Esophagus squamous epithelium (tissue), 4 donors: Measurements from ENCODE around the gene TNP1.

Source experiments
- POLR2A ChIP-seq, 4 donors: fragments of 450-650 bp; IDR thresholded peaks; one replicate each; pipeline ENCODE4 v1.6.1; 2017; ENCODE audit warnings: antibody characterized with exemption in 4 of 4, mild to moderate bottlenecking in 4 of 4, moderate library complexity in 3 of 4
- TF ChIP-seq, protein P1 (sequence below), 6 experiments: fragments of 450-650 bp in 4 of 6; fragments of 200-600 bp in 2 of 6; sonication (generic) in 2 of 6; IDR thresholded peaks; one replicate each; pipeline ENCODE4 v1.5.1; 2016 to 2019; ENCODE audit warnings: antibody characterized with exemption in 6 of 6, mild to moderate bottlenecking in 4 of 6, moderate library complexity in 4 of 6

- TF ChIP-seq, protein P1, sequence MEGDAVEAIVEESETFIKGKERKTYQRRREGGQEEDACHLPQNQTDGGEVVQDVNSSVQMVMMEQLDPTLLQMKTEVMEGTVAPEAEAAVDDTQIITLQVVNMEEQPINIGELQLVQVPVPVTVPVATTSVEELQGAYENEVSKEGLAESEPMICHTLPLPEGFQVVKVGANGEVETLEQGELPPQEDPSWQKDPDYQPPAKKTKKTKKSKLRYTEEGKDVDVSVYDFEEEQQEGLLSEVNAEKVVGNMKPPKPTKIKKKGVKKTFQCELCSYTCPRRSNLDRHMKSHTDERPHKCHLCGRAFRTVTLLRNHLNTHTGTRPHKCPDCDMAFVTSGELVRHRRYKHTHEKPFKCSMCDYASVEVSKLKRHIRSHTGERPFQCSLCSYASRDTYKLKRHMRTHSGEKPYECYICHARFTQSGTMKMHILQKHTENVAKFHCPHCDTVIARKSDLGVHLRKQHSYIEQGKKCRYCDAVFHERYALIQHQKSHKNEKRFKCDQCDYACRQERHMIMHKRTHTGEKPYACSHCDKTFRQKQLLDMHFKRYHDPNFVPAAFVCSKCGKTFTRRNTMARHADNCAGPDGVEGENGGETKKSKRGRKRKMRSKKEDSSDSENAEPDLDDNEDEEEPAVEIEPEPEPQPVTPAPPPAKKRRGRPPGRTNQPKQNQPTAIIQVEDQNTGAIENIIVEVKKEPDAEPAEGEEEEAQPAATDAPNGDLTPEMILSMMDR (IDR thresholded peaks at IDR 0.05) = no peak
- no peak for TF ChIP-seq POLR2A (IDR thresholded peaks at IDR 0.05)
Observed at GRCh38 chr2:216871333-216871934, 11.6 kb upstream of the TNP1 start.
